WTC11 (cell line): Measurements from ENCODE around the gene CENPT. TPM values are rescaled to one million over a fixed set of nuclear protein-coding genes. Genes with fewer than 3 reads are reported as not detected.

ENCODE experiments used
- ATAC-seq: fragments of 200-7000 bp; cut with Tn5 transposase; 2 replicates; pipeline ENCODE4 v1.10.0; 2021; ENCODE audit warnings: mild to moderate bottlenecking, moderate library complexity
- CTCF ChIA-PET: fragments of 300-600 bp; sonication (Branson Sonifier 250); formaldehyde crosslinking; loops from one replicate; lab custom pipeline; 2021; ENCODE audit warnings: antibody characterized with exemption; lab: Charles Lee
- POLR2A ChIA-PET: fragments of 350-600 bp; sonication (Branson Sonifier 250); formaldehyde crosslinking; loops from one replicate; lab custom pipeline; 2021; ENCODE audit warnings: antibody characterized with exemption; lab: Charles Lee
- DNase-seq: peaks from one replicate; pipeline ENCODE4 v3.0.0; 2021; ENCODE audit warnings: low spot score
- H3K27ac Mint-ChIP-seq: 2 replicates; pipeline ENCODE4 v1.8.0; 2021; ENCODE audit warnings: mixed read lengths
- H3K27me3 Mint-ChIP-seq: 2 replicates; pipeline ENCODE4 v1.8.0; 2021; ENCODE audit warnings: low read depth, mild to moderate bottlenecking, moderate library complexity, mixed read lengths
- H3K36me3 Mint-ChIP-seq: 2 replicates; pipeline ENCODE4 v1.8.0; 2021; ENCODE audit warnings: mixed read lengths
- H3K4me1 Mint-ChIP-seq: 2 replicates; pipeline ENCODE4 v1.8.0; 2022; ENCODE audit warnings: mixed read lengths
- H3K4me3 Mint-ChIP-seq: 2 replicates; pipeline ENCODE4 v1.8.0; 2021; ENCODE audit warnings: mild to moderate bottlenecking, moderate library complexity, mixed read lengths
- H3K9me3 Mint-ChIP-seq: 2 replicates; pipeline ENCODE4 v1.8.0; 2021; ENCODE audit warnings: mixed read lengths
- AR ChIP-seq: fragments of 250-450 bp; sonication (Bioruptor Pico); IDR thresholded peaks from 2 replicates; pipeline ENCODE4 v1.9.0; 2021; ENCODE audit warnings: mild to moderate bottlenecking
- ATF3 ChIP-seq: sonication (generic); formaldehyde crosslinking; conservative IDR thresholded peaks from 2 replicates; pipeline ENCODE4 v1.8.1; 2022; ENCODE audit warnings: mild to moderate bottlenecking, missing genetic modification reagents
- EMX1 ChIP-seq: fragments of 250-450 bp; sonication (Bioruptor Pico); IDR thresholded peaks from 2 replicates; pipeline ENCODE4 v1.8.0; 2021; ENCODE audit warnings: mild to moderate bottlenecking
- FOXP1 ChIP-seq: sonication (generic); formaldehyde crosslinking; IDR thresholded peaks from 2 replicates; pipeline ENCODE4 v1.8.0; 2022; ENCODE audit warnings: missing genetic modification reagents, mild to moderate bottlenecking, moderate library complexity, borderline replicate concordance
- HMGA2 ChIP-seq: fragments of 250-450 bp; sonication (Bioruptor Pico); IDR thresholded peaks from 2 replicates; pipeline ENCODE4 v1.4.0; 2021; ENCODE audit warnings: mild to moderate bottlenecking, moderate library complexity
- HMGXB4 ChIP-seq: sonication (generic); formaldehyde crosslinking; IDR thresholded peaks from 2 replicates; pipeline ENCODE4 v1.8.1; 2023; ENCODE audit warnings: mild to moderate bottlenecking, moderate library complexity, missing genetic modification reagents
- JAZF1 ChIP-seq: fragments of 250-450 bp; sonication (Bioruptor Pico); IDR thresholded peaks from 2 replicates; pipeline ENCODE4 v1.9.0; 2021; ENCODE audit warnings: moderate library complexity, mild to moderate bottlenecking, inconsistent platforms
- USF1 ChIP-seq: sonication (generic); formaldehyde crosslinking; IDR thresholded peaks from 2 replicates; pipeline ENCODE4 v1.8.0; 2022; ENCODE audit warnings: mild to moderate bottlenecking, missing genetic modification reagents
- ZNF121 ChIP-seq: sonication (generic); formaldehyde crosslinking; IDR thresholded peaks from 2 replicates; pipeline ENCODE4 v1.8.0; 2023; ENCODE audit warnings: missing genetic modification reagents
- ZNF138 ChIP-seq: sonication (generic); formaldehyde crosslinking; conservative IDR thresholded peaks from 2 replicates; pipeline ENCODE4 v1.8.1; 2022; ENCODE audit warnings: mild to moderate bottlenecking, moderate library complexity, missing genetic modification reagents
- ZNF317 ChIP-seq: sonication (generic); formaldehyde crosslinking; IDR thresholded peaks from 2 replicates; pipeline ENCODE4 v1.8.1; 2023; ENCODE audit warnings: low read depth, mild to moderate bottlenecking, moderate library complexity, missing genetic modification reagents, borderline replicate concordance
- total RNA-seq: library from RNA; stranded (reverse); gene quantifications from 3 replicates; pipeline ENCODE4 v1.2.3, GENCODE V29; 2021
- TF ChIP-seq, protein P1 (sequence below): sonication (generic); formaldehyde crosslinking; IDR thresholded peaks from 2 replicates; pipeline ENCODE4 v1.8.1; 2023; ENCODE audit warnings: mild to moderate bottlenecking, missing genetic modification reagents
- TF ChIP-seq, protein P2 (sequence below): sonication (generic); formaldehyde crosslinking; IDR thresholded peaks from 2 replicates; pipeline ENCODE4 v1.8.0; 2022; ENCODE audit warnings: mild to moderate bottlenecking, missing genetic modification reagents
- TF ChIP-seq, protein P3 (sequence below): fragments of 200-600 bp; IDR thresholded peaks from 2 replicates; pipeline ENCODE4 v1.8.0; 2022; ENCODE audit warnings: antibody characterized with exemption
- TF ChIP-seq, protein P4 (sequence below): sonication (generic); formaldehyde crosslinking; IDR thresholded peaks from 2 replicates; pipeline ENCODE4 v1.8.1; 2023; ENCODE audit warnings: mild to moderate bottlenecking, missing genetic modification reagents, moderate library complexity
- TF ChIP-seq, protein P5 (sequence below): sonication (generic); formaldehyde crosslinking; conservative IDR thresholded peaks from 2 replicates; pipeline ENCODE4 v1.8.1; 2023; ENCODE audit warnings: mild to moderate bottlenecking, low read depth, missing genetic modification reagents, moderate library complexity

Gene CENPT
- total RNA-seq, 1 experiment from 2014 or later, result 58.3 TPM

- TF ChIP-seq HMGXB4 (CRISPR knock-in tag) (no peak), AR (CRISPR knock-in tag) (no peak), FOXP1 (CRISPR knock-in tag) (no peak), USF1 (CRISPR knock-in tag) (no peak), ZNF317 (CRISPR knock-in tag) (no peak), EMX1 (CRISPR knock-in tag) (no peak)
- TF ChIP-seq, protein P1, sequence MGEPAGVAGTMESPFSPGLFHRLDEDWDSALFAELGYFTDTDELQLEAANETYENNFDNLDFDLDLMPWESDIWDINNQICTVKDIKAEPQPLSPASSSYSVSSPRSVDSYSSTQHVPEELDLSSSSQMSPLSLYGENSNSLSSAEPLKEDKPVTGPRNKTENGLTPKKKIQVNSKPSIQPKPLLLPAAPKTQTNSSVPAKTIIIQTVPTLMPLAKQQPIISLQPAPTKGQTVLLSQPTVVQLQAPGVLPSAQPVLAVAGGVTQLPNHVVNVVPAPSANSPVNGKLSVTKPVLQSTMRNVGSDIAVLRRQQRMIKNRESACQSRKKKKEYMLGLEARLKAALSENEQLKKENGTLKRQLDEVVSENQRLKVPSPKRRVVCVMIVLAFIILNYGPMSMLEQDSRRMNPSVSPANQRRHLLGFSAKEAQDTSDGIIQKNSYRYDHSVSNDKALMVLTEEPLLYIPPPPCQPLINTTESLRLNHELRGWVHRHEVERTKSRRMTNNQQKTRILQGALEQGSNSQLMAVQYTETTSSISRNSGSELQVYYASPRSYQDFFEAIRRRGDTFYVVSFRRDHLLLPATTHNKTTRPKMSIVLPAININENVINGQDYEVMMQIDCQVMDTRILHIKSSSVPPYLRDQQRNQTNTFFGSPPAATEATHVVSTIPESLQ (CRISPR knock-in tag), result no peak
- TF ChIP-seq, all 79 proteins: peak for 0
These were observed 25.0 kb downstream of the CENPT start (continued) for GRCh38 chr16:67822511-67822910.

DNA sequence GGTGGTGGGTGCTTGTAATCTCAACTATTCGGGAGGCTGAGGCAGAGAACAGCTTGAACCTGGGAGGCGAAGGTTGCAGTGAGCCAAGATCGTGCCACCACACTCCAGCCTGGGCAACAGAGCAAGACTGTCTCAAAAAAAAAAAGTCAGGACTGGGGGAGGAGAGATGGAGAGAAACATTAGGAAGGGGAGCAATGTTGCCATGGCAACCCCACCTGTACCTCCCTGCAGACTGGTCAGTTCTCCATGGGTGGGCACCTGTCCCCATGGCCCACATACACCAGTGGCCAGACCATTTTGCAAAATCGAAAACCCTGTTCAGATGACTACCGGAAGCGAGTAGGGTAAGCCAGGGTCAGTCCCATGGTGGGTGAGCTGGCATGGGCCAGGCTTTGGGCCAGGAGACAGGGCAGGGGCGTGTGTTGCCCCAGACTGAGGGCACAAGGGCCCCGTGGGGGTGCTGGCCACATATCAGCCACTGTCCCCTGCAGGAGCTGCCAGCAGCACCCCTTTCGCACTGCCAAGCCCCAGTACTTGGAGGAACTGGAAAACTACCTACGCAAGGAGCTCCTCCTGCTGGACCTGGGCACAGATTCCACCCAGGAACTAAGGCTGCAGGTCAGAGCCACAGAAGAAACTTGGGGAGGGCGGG, 26.8 kb downstream of the CENPT start:
- Mint-ChIP-seq H3K4me1 (peaks cover 7% of the 10 kb centered on the region), H3K27me3 (no peaks in the 10 kb centered on the region), H3K4me3 (no peak overlapping the region), H3K36me3 (no peaks in the 10 kb centered on the region), H3K9me3 (no peaks in the 10 kb centered on the region), H3K27ac (no peak overlapping the region)
- TF ChIP-seq, protein P2, sequence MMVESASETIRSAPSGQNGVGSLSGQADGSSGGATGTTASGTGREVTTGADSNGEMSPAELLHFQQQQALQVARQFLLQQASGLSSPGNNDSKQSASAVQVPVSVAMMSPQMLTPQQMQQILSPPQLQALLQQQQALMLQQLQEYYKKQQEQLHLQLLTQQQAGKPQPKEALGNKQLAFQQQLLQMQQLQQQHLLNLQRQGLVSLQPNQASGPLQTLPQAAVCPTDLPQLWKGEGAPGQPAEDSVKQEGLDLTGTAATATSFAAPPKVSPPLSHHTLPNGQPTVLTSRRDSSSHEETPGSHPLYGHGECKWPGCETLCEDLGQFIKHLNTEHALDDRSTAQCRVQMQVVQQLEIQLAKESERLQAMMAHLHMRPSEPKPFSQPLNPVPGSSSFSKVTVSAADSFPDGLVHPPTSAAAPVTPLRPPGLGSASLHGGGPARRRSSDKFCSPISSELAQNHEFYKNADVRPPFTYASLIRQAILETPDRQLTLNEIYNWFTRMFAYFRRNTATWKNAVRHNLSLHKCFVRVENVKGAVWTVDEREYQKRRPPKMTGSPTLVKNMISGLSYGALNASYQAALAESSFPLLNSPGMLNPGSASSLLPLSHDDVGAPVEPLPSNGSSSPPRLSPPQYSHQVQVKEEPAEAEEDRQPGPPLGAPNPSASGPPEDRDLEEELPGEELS, result no peak
- TF ChIP-seq JAZF1 (CRISPR knock-in tag), result no peak
- TF ChIP-seq ZNF121, result no peak
- TF ChIP-seq, protein P3, sequence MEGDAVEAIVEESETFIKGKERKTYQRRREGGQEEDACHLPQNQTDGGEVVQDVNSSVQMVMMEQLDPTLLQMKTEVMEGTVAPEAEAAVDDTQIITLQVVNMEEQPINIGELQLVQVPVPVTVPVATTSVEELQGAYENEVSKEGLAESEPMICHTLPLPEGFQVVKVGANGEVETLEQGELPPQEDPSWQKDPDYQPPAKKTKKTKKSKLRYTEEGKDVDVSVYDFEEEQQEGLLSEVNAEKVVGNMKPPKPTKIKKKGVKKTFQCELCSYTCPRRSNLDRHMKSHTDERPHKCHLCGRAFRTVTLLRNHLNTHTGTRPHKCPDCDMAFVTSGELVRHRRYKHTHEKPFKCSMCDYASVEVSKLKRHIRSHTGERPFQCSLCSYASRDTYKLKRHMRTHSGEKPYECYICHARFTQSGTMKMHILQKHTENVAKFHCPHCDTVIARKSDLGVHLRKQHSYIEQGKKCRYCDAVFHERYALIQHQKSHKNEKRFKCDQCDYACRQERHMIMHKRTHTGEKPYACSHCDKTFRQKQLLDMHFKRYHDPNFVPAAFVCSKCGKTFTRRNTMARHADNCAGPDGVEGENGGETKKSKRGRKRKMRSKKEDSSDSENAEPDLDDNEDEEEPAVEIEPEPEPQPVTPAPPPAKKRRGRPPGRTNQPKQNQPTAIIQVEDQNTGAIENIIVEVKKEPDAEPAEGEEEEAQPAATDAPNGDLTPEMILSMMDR, result no peak
- TF ChIP-seq ATF3 (CRISPR knock-in tag), result no peak
- TF ChIP-seq, protein P4, sequence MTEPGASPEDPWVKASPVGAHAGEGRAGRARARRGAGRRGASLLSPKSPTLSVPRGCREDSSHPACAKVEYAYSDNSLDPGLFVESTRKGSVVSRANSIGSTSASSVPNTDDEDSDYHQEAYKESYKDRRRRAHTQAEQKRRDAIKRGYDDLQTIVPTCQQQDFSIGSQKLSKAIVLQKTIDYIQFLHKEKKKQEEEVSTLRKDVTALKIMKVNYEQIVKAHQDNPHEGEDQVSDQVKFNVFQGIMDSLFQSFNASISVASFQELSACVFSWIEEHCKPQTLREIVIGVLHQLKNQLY (CRISPR knock-in tag), result no peak
- no peak for TF ChIP-seq ZNF138 (CRISPR knock-in tag)
- TF ChIP-seq HMGA2, result no peak
- TF ChIP-seq, protein P5, sequence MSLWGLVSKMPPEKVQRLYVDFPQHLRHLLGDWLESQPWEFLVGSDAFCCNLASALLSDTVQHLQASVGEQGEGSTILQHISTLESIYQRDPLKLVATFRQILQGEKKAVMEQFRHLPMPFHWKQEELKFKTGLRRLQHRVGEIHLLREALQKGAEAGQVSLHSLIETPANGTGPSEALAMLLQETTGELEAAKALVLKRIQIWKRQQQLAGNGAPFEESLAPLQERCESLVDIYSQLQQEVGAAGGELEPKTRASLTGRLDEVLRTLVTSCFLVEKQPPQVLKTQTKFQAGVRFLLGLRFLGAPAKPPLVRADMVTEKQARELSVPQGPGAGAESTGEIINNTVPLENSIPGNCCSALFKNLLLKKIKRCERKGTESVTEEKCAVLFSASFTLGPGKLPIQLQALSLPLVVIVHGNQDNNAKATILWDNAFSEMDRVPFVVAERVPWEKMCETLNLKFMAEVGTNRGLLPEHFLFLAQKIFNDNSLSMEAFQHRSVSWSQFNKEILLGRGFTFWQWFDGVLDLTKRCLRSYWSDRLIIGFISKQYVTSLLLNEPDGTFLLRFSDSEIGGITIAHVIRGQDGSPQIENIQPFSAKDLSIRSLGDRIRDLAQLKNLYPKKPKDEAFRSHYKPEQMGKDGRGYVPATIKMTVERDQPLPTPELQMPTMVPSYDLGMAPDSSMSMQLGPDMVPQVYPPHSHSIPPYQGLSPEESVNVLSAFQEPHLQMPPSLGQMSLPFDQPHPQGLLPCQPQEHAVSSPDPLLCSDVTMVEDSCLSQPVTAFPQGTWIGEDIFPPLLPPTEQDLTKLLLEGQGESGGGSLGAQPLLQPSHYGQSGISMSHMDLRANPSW (CRISPR knock-in tag), result no peak
- no peak for DNase-seq
- CTCF ChIA-PET, result interaction anchor here (0.6 to 1.5 kb wide), 9 partner anchors 11 to 689 kb away, joined by 3 to 6 read pairs (median 3); partner anchors contain the start of genes RANBP10 and TSNAXIP1
- ATAC-seq, result no peak
- POLR2A ChIA-PET, result no interaction called here
